ENCODE data around the gene SLFN12L. TPM values are rescaled to one million over a fixed set of nuclear protein-coding genes. Genes with fewer than 3 reads are reported as not detected.

Gene SLFN12L
- total and polyA plus RNA-seq, 10 of the 15 experiments (the other 5 are each of a cell fraction or from before 2014, with no cell fraction given) = 1.0 to 21.3 (median 9.4) TPM

DNA sequence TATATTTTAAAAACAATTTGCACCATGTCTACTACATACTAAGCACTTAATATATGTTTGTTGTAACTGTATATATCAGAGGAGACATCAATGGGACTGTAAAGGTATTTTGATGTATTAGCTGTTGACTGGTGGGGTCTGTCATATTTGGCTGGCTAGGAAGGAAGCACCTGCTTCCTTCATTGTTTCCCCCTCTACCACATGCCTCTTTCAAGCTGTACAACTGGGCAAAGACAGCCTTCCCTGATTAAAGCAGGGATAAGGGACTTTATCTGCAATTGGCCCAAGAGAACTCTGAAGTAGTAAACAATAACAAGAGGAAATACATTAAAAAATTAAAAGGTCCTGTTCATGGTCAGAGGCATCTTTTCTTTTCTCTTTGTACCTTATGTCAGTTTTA lies 5.5 kb upstream of the SLFN12L start:
- H3K79me2 ChIP-seq (ENCODE audit: control insufficient read depth, insufficient read depth, low read length) = peaks cover 22% of the 10 kb centered on the region
- intact Hi-C loops (cut with micrococcal nuclease; ENCODE audit: unreplicated experiment) = no loop called here
- no peak overlapping the region for H3K4me3 ChIP-seq
- POLR2A ChIA-PET = interaction anchor here (1.0 to 1.2 kb wide), 2 partner anchors 19 to 24 kb away, joined by 3 to 5 read pairs; no protein-coding TSS in a partner anchor
- in situ Hi-C loops (cut with MboI) = no loop called here
- H3K4me2 ChIP-seq (ENCODE audit: control insufficient read depth, insufficient read depth) = no peak overlapping the region; the same call in 1 of the 2 replicates
- no peaks in the 10 kb centered on the region for H3K27me3 ChIP-seq (replicated peaks in 1 of 2; ENCODE audit: control insufficient read depth in 2 of 2, insufficient read depth in 2 of 2, low read length in 1 of 2)
- H3K36me3 ChIP-seq (ENCODE audit: control insufficient read depth in 2 of 2, insufficient read depth in 2 of 2, low read length in 1 of 2) = no peaks in the 10 kb centered on the region
- SMC1A ChIA-PET (ENCODE audit: uncharacterized antibody, unreplicated experiment) = interaction anchor here (0.6 to 12.6 kb wide), 6 partner anchors 8 to 255 kb away, joined by 3 to 251 read pairs (median 3); no protein-coding TSS in a partner anchor
- FAIRE-seq = no peak
- no peak overlapping the region for H3K9ac ChIP-seq (ENCODE audit: control insufficient read depth, insufficient read depth, low read length)
- DNase-seq (ENCODE audit: low read depth, low spot score) = no peak
- peaks cover 19% of the 10 kb centered on the region for H3K4me1 ChIP-seq (ENCODE audit: control insufficient read depth, insufficient read depth, low read length)
- no peaks in the 10 kb centered on the region for H4K20me1 ChIP-seq (ENCODE audit: control insufficient read depth, insufficient read depth)
- no peak overlapping the region for H2AFZ ChIP-seq (ENCODE audit: control insufficient read depth, low read depth, low read length)
- no peak overlapping the region for H3K27ac ChIP-seq (ENCODE audit: control insufficient read depth, insufficient read depth)
- no peaks in the 10 kb centered on the region for H3K9me3 ChIP-seq (replicated peaks; ENCODE audit: control insufficient read depth, insufficient read depth, low read length)
- TF ChIP-seq NFYA (IDR thresholded peaks at IDR 0.05; ENCODE audit: borderline replicate concordance, low read depth, low read length) (no peak), TARDBP (IDR thresholded peaks at IDR 0.05; ENCODE audit: borderline replicate concordance) (no peak), NBN (IDR thresholded peaks at IDR 0.05) (no peak), KDM1A (IDR thresholded peaks at IDR 0.05; ENCODE audit: borderline replicate concordance) (no peak), JUNB (IDR thresholded peaks at IDR 0.05) (no peak), ATF7 (IDR thresholded peaks at IDR 0.05; ENCODE audit: low read depth) (no peak), NR2C2 (IDR thresholded peaks at IDR 0.05; ENCODE audit: borderline replicate concordance, control insufficient read depth, insufficient read length, low read depth) (no peak), RAD51 (IDR thresholded peaks at IDR 0.05) (no peak), HDAC2 (IDR thresholded peaks at IDR 0.05) (no peak), KLF5 (IDR thresholded peaks at IDR 0.05; ENCODE audit: partially characterized antibody) (no peak), KAT2A (conservative IDR thresholded peaks at IDR 0.05; ENCODE audit: control insufficient read depth, low read depth, low read length) (no peak), EZH2 (IDR thresholded peaks at IDR 0.05; ENCODE audit: borderline replicate concordance, control insufficient read depth, low read depth, low read length) (no peak)
- TF ChIP-seq, protein P1, sequence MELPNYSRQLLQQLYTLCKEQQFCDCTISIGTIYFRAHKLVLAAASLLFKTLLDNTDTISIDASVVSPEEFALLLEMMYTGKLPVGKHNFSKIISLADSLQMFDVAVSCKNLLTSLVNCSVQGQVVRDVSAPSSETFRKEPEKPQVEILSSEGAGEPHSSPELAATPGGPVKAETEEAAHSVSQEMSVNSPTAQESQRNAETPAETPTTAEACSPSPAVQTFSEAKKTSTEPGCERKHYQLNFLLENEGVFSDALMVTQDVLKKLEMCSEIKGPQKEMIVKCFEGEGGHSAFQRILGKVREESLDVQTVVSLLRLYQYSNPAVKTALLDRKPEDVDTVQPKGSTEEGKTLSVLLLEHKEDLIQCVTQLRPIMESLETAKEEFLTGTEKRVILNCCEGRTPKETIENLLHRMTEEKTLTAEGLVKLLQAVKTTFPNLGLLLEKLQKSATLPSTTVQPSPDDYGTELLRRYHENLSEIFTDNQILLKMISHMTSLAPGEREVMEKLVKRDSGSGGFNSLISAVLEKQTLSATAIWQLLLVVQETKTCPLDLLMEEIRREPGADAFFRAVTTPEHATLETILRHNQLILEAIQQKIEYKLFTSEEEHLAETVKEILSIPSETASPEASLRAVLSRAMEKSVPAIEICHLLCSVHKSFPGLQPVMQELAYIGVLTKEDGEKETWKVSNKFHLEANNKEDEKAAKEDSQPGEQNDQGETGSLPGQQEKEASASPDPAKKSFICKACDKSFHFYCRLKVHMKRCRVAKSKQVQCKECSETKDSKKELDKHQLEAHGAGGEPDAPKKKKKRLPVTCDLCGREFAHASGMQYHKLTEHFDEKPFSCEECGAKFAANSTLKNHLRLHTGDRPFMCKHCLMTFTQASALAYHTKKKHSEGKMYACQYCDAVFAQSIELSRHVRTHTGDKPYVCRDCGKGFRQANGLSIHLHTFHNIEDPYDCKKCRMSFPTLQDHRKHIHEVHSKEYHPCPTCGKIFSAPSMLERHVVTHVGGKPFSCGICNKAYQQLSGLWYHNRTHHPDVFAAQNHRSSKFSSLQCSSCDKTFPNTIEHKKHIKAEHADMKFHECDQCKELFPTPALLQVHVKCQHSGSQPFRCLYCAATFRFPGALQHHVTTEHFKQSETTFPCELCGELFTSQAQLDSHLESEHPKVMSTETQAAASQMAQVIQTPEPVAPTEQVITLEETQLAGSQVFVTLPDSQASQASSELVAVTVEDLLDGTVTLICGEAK (IDR thresholded peaks at IDR 0.05; ENCODE audit: borderline replicate concordance) = no peak
- TF ChIP-seq, protein P2, sequence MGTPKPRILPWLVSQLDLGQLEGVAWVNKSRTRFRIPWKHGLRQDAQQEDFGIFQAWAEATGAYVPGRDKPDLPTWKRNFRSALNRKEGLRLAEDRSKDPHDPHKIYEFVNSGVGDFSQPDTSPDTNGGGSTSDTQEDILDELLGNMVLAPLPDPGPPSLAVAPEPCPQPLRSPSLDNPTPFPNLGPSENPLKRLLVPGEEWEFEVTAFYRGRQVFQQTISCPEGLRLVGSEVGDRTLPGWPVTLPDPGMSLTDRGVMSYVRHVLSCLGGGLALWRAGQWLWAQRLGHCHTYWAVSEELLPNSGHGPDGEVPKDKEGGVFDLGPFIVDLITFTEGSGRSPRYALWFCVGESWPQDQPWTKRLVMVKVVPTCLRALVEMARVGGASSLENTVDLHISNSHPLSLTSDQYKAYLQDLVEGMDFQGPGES (IDR thresholded peaks at IDR 0.05) = no peak
- TF ChIP-seq, protein P3, sequence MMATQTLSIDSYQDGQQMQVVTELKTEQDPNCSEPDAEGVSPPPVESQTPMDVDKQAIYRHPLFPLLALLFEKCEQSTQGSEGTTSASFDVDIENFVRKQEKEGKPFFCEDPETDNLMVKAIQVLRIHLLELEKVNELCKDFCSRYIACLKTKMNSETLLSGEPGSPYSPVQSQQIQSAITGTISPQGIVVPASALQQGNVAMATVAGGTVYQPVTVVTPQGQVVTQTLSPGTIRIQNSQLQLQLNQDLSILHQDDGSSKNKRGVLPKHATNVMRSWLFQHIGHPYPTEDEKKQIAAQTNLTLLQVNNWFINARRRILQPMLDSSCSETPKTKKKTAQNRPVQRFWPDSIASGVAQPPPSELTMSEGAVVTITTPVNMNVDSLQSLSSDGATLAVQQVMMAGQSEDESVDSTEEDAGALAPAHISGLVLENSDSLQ (IDR thresholded peaks at IDR 0.05) = no peak
- ATAC-seq = no peak
- BruUV-seq (replicated peaks) = no TSS peak
- RAD21 ChIA-PET (ENCODE audit: unreplicated experiment) = interaction anchor here (1.0 to 2.3 kb wide), 2 partner anchors 9 to 34 kb away, joined by 4 to 10 read pairs; no protein-coding TSS in a partner anchor
- CTCF ChIA-PET = interaction anchor here (0.9 to 16.4 kb wide), 4 partner anchors 10 to 230 kb away, joined by 4 to 321 read pairs (median 9); no protein-coding TSS in a partner anchor

Measured in GM12878 (cell line).